GM18507 (cell line): Measurements from ENCODE around the gene ST6GALNAC2.

Experiments
- DNase-seq: peaks from one replicate; pipeline ENCODE4 v3.0.0; 2011; ENCODE audit warnings: low read depth; ENCODE audit not compliant: insufficient read length; ENCODE audit errors: extremely low spot score
- FAIRE-seq: peaks from 2 replicates; lab custom pipeline; 2011; peaks lifted over from hg19 to GRCh38; lab: Jason Lieb, UNC

ST6GALNAC2 gene

GRCh38 chr17:76519048-76519966 lies 66.4 kb downstream of the ST6GALNAC2 start:
- FAIRE-seq (no peak), DNase-seq (no peak)

GRCh38 chr17:76517638-76518038 lies 68.0 kb downstream of the ST6GALNAC2 start:
- DNase-seq (no peak), FAIRE-seq (no peak)
